GM12878 (cell line): ENCODE data around the gene FAM177B.

Experiments
- BACH1 ChIP-seq: fragments of 450-650 bp; IDR thresholded peaks from 2 replicates; pipeline ENCODE4 v1.6.1; 2017; ENCODE audit warnings: mild to moderate bottlenecking, borderline replicate concordance
- CEBPB ChIP-seq, 2 experiments: fragments of 150-350 bp in 1 of 2; IDR thresholded peaks; 2 replicates each; pipeline ENCODE4 v1.6.1; 2012 to 2014; ENCODE audit warnings: low read depth in 2 of 2, low read length in 2 of 2, borderline replicate concordance in 1 of 2, inconsistent platforms in 1 of 2
- CREM ChIP-seq: IDR thresholded peaks from 2 replicates; pipeline ENCODE4 v1.6.1; 2014; ENCODE audit warnings: antibody characterized with exemption, low read depth
- CUX1 ChIP-seq: IDR thresholded peaks from 2 replicates; pipeline ENCODE4 v1.6.1; 2012; ENCODE audit warnings: improper control_type of control experiment, low read depth, low read length; ENCODE audit not compliant: insufficient replicate concordance
- EZH2 ChIP-seq: IDR thresholded peaks from 2 replicates; pipeline ENCODE4 v1.6.1; 2012; ENCODE audit warnings: low read depth, mild to moderate bottlenecking, control low read depth, inconsistent platforms, low read length, borderline replicate concordance; ENCODE audit not compliant: control insufficient read depth
- HCFC1 ChIP-seq: fragments of 150-350 bp; IDR thresholded peaks from 2 replicates; pipeline ENCODE4 v1.6.1; 2014; ENCODE audit warnings: low read length
- KLF5 ChIP-seq: fragments of 450-650 bp; IDR thresholded peaks from 2 replicates; pipeline ENCODE4 v1.6.1; 2014; ENCODE audit warnings: mild to moderate bottlenecking; ENCODE audit not compliant: partially characterized antibody
- POLR2A ChIP-seq: IDR thresholded peaks from 2 replicates; pipeline ENCODE4 v1.6.1; 2011; ENCODE audit warnings: low read depth, mild to moderate bottlenecking, low read length
- USF2 ChIP-seq: IDR thresholded peaks from 2 replicates; pipeline ENCODE4 v1.6.1; 2011; ENCODE audit warnings: low read depth, low read length, improper control_type of control experiment, borderline replicate concordance
- YY1 ChIP-seq: IDR thresholded peaks from 2 replicates; pipeline ENCODE4 v1.6.1; 2011; ENCODE audit warnings: low read depth, mild to moderate bottlenecking, low read length
- TF ChIP-seq, protein P1 (sequence below), 3 experiments: IDR thresholded peaks in 2 of 3; conservative IDR thresholded peaks in 1 of 3; 2 replicates each; pipeline ENCODE4 v1.5.1; 2011; ENCODE audit warnings: low read depth in 3 of 3, low read length in 3 of 3, mild to moderate bottlenecking in 3 of 3, control low read depth in 2 of 3, moderate library complexity in 2 of 3, inconsistent platforms in 1 of 3, mixed read lengths in 1 of 3; ENCODE audit not compliant: control insufficient read depth in 2 of 3, insufficient read depth in 1 of 3; ENCODE audit errors: extremely low read depth in 1 of 3

- TF ChIP-seq CUX1 (no peak), BACH1 (no peak), HCFC1 (no peak), EZH2 (no peak), KLF5 (no peak), CREM (no peak), YY1 (no peak), USF2 (no peak), POLR2A (no peak), CEBPB (IDR thresholded peaks at IDR 0.05; ENCODE audit: borderline replicate concordance in 1 of 2, low read depth in 2 of 2, low read length in 2 of 2) (no peak)
- TF ChIP-seq, protein P1, sequence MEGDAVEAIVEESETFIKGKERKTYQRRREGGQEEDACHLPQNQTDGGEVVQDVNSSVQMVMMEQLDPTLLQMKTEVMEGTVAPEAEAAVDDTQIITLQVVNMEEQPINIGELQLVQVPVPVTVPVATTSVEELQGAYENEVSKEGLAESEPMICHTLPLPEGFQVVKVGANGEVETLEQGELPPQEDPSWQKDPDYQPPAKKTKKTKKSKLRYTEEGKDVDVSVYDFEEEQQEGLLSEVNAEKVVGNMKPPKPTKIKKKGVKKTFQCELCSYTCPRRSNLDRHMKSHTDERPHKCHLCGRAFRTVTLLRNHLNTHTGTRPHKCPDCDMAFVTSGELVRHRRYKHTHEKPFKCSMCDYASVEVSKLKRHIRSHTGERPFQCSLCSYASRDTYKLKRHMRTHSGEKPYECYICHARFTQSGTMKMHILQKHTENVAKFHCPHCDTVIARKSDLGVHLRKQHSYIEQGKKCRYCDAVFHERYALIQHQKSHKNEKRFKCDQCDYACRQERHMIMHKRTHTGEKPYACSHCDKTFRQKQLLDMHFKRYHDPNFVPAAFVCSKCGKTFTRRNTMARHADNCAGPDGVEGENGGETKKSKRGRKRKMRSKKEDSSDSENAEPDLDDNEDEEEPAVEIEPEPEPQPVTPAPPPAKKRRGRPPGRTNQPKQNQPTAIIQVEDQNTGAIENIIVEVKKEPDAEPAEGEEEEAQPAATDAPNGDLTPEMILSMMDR (IDR thresholded peaks at IDR 0.05 in 2 of 3, conservative IDR thresholded peaks at IDR 0.05 in 1 of 3; ENCODE audit: control insufficient read depth in 2 of 3, extremely low read depth in 1 of 3, insufficient read depth in 1 of 3, low read depth in 3 of 3, low read length in 3 of 3) = no peak
Observed at GRCh38 chr1:222769971-222770620, 33.1 kb downstream of the FAM177B start.
